Loucy (cell line): ENCODE data around the gene RAD9A.
"Not testable (repeated sequence)": the region's sequence is repeated elsewhere in the genome, so short reads cannot be mapped to it uniquely, and the experiment has no call there.

Experiments used
- CTCF ChIP-seq: fragments of 200-600 bp; sonication (generic); conservative IDR thresholded peaks from 2 replicates; pipeline ENCODE4 v1.5.1; 2014; ENCODE audit warnings: mild to moderate bottlenecking, antibody characterized with exemption, low read length
- EZH2phosphoT487 ChIP-seq: fragments of 200-600 bp; IDR thresholded peaks from 2 replicates; pipeline ENCODE4 v1.6.1; 2018; ENCODE audit warnings: antibody characterized with exemption, mild to moderate bottlenecking, moderate library complexity, borderline replicate concordance

DNA sequence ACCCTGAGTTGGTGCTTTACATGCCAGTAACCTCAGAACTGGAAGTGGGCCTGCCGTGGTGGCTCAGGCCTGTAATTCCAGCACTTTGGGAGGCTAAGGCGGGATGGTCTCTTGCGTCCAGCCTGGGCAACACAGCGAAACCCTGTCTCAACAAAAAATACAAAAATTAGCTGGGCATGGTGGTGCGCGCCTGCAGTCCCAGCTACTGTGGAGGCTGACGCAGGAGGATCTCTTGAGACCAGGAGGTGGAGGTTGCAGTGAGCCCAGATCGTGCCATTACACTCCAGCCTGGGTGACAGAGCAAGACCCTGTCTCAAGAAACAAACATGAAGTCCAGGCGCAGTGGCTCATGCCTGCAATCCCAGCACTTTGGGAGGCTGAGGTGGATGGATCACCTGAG, 11.3 kb downstream of the RAD9A start:
- TF ChIP-seq CTCF, EZH2phosphoT487: not testable (repeated sequence)
